ENCODE results near the gene ZSCAN12. TPM values are rescaled to one million over a fixed set of nuclear protein-coding genes. Genes with fewer than 3 reads are reported as not detected.

Gene ZSCAN12
- polyA plus RNA-seq, 1 donor (not counting 4 experiments of a cell fraction or from before 2014, with no cell fraction given), result 4.0 TPM

GRCh38 chr6:28334286-28335039 is 65.1 kb downstream of the ZSCAN12 start:
- Histone ChIP-seq H2AFZ (ENCODE audit: control insufficient read depth, low read length) (no peak overlapping the region), H3K9me3 (ENCODE audit: control insufficient read depth, low read depth, low read length) (no peaks in the 10 kb centered on the region), H3K9ac (ENCODE audit: control insufficient read depth, extremely low read depth, insufficient read depth, low read length) (no peak overlapping the region), H3K4me2 (ENCODE audit: control insufficient read depth, extremely low read depth, insufficient read depth, low read depth, low read length) (no peak overlapping the region), H3K36me3 (ENCODE audit: control insufficient read depth in 2 of 2, extremely low read depth in 1 of 2, insufficient read depth in 2 of 2, low read length in 2 of 2) (no peaks in the 10 kb centered on the region), H3K27ac (ENCODE audit: control insufficient read depth, insufficient read depth, low read length) (no peak overlapping the region), H3K4me1 (ENCODE audit: control insufficient read depth, extremely low read depth, insufficient read depth, low read length) (peaks cover 13% of the 10 kb centered on the region), H3K4me3 (ENCODE audit: control insufficient read depth in 2 of 3, extremely low read depth in 1 of 3, insufficient read depth in 2 of 3, low read depth in 1 of 3, low read length in 3 of 3) (no peak overlapping the region), H4K20me1 (ENCODE audit: control insufficient read depth, extremely low read depth, insufficient read depth, low read length) (no peaks in the 10 kb centered on the region), H3K27me3 (ENCODE audit: control insufficient read depth, extremely low read depth, insufficient read depth, low read length) (no peaks in the 10 kb centered on the region), H3K9me1 (ENCODE audit: control insufficient read depth, extremely low read depth, insufficient read depth, low read length) (no peaks in the 10 kb centered on the region), H3K79me2 (ENCODE audit: control insufficient read depth, insufficient read depth, low read length) (no peaks in the 10 kb centered on the region)
- DNase-seq (ENCODE audit: low read depth, low spot score) (no peak), FAIRE-seq (no peak)
- dilution Hi-C loops (cut with MboI; ENCODE audit: extremely low pct_ligation_motif_present, low sequenced_read_pairs), result no loop called here
- TF ChIP-seq CTCF (optimal IDR thresholded peaks at IDR 0.05 in 1 of 3, IDR thresholded peaks at IDR 0.05 in 1 of 3, conservative IDR thresholded peaks at IDR 0.05 in 1 of 3; ENCODE audit: extremely low read depth in 1 of 3, insufficient read depth in 2 of 3, low read length in 3 of 3), result no peak

- no peak overlapping the region for H3K4me2 ChIP-seq (ENCODE audit: control insufficient read depth, extremely low read depth, insufficient read depth, low read depth, low read length)
- no peaks in the 10 kb centered on the region for H3K36me3 ChIP-seq (ENCODE audit: control insufficient read depth in 2 of 2, extremely low read depth in 1 of 2, insufficient read depth in 2 of 2, low read length in 2 of 2)
Measured at GRCh38 chr6:28333599-28334018, 65.9 kb downstream of the ZSCAN12 start.

More at GRCh38 chr6:28333599-28334018, 65.9 kb downstream of the ZSCAN12 start:
- H3K4me1 ChIP-seq (ENCODE audit: control insufficient read depth, extremely low read depth, insufficient read depth, low read length), result peaks cover 13% of the 10 kb centered on the region
- DNase-seq (ENCODE audit: low read depth, low spot score), result no peak
- no peaks in the 10 kb centered on the region for H3K9me1 ChIP-seq (ENCODE audit: control insufficient read depth, extremely low read depth, insufficient read depth, low read length)
- H3K9me3 ChIP-seq (ENCODE audit: control insufficient read depth, low read depth, low read length), result no peaks in the 10 kb centered on the region
- TF ChIP-seq CTCF (optimal IDR thresholded peaks at IDR 0.05 in 1 of 3, IDR thresholded peaks at IDR 0.05 in 1 of 3, conservative IDR thresholded peaks at IDR 0.05 in 1 of 3; ENCODE audit: extremely low read depth in 1 of 3, insufficient read depth in 2 of 3, low read length in 3 of 3) (no peak), EZH2 (IDR thresholded peaks at IDR 0.05; ENCODE audit: low read length) (no peak)
- H4K20me1 ChIP-seq (ENCODE audit: control insufficient read depth, extremely low read depth, insufficient read depth, low read length), result no peaks in the 10 kb centered on the region
- dilution Hi-C loops (cut with MboI; ENCODE audit: extremely low pct_ligation_motif_present, low sequenced_read_pairs), result no loop called here
- no peak overlapping the region for H3K27ac ChIP-seq (ENCODE audit: control insufficient read depth, insufficient read depth, low read length)
- FAIRE-seq, result no peak
- no peak overlapping the region for H3K4me3 ChIP-seq (ENCODE audit: control insufficient read depth in 2 of 3, extremely low read depth in 1 of 3, insufficient read depth in 2 of 3, low read depth in 1 of 3, low read length in 3 of 3)
- no peak overlapping the region for H3K9ac ChIP-seq (ENCODE audit: control insufficient read depth, extremely low read depth, insufficient read depth, low read length)
- H3K79me2 ChIP-seq (ENCODE audit: control insufficient read depth, insufficient read depth, low read length), result no peaks in the 10 kb centered on the region
- H2AFZ ChIP-seq (ENCODE audit: control insufficient read depth, low read length), result no peak overlapping the region
- no peaks in the 10 kb centered on the region for H3K27me3 ChIP-seq (ENCODE audit: control insufficient read depth, extremely low read depth, insufficient read depth, low read length)

Measured in keratinocyte (primary cell).